ENCODE data around the gene ZMPSTE24. TPM values are rescaled to one million over a fixed set of nuclear protein-coding genes. Genes with fewer than 3 reads are reported as not detected.

The ZMPSTE24 gene
- total RNA-seq, 1 donor from 2014 or later: 29.0 TPM

DNA sequence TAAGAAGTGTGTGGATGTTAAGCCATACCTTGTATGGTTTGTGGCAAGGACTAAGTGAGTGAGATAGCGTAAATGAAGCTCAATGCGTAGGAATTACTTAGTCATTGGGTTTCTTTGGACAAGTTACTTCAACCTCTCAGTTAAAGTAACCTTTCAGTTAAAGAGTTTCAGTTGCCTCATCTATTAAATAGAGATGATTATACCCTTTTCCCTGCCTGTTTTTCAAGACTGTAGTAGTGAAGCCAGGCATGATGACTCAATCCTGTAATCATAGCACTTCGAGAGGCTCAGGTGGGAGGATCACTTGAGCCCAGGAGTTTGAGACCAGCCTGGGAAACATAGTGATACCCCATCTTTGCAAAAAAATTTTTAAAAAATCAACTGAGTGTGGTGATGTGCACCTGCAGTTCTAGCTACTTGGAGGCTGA lies 6.3 kb downstream of the ZMPSTE24 start:
- Mint-ChIP-seq H3K9me3 (no peaks in the 10 kb centered on the region), H3K4me1 (peaks cover 9% of the 10 kb centered on the region), H3K27me3 (ENCODE audit: low read depth) (no peaks in the 10 kb centered on the region), H3K36me3 (peaks cover 25% of the 10 kb centered on the region), H3K4me3 (no peak overlapping the region), H3K27ac (no peak overlapping the region)
- DNase-seq (ENCODE audit: low spot score in 2 of 2, unreplicated experiment in 2 of 2): no peak
- TF ChIP-seq, protein P1, sequence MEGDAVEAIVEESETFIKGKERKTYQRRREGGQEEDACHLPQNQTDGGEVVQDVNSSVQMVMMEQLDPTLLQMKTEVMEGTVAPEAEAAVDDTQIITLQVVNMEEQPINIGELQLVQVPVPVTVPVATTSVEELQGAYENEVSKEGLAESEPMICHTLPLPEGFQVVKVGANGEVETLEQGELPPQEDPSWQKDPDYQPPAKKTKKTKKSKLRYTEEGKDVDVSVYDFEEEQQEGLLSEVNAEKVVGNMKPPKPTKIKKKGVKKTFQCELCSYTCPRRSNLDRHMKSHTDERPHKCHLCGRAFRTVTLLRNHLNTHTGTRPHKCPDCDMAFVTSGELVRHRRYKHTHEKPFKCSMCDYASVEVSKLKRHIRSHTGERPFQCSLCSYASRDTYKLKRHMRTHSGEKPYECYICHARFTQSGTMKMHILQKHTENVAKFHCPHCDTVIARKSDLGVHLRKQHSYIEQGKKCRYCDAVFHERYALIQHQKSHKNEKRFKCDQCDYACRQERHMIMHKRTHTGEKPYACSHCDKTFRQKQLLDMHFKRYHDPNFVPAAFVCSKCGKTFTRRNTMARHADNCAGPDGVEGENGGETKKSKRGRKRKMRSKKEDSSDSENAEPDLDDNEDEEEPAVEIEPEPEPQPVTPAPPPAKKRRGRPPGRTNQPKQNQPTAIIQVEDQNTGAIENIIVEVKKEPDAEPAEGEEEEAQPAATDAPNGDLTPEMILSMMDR (IDR thresholded peaks at IDR 0.05; ENCODE audit: unreplicated experiment): no peak

DNA sequence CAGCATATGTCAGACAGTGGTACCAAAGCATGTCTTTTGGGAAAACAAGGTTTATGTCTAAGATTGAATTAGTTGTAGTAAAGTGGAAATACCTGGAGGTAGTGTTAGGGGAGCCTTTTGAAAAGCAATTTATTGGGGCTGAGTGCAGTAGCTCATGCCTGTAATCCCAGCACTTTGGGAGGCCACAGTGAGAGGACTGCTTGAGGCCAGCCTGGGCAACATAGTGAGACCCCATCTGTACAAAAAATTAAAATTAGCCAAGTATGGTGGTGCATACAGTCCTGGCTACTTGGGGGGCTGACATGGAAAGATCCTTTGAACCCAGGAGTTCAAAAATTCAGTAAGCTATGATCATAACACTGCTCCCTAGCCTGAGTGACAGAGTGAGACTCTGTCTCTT lies 7.3 kb downstream of the ZMPSTE24 start:
- peaks cover 5% of the 10 kb centered on the region for H3K4me1 Mint-ChIP-seq
- TF ChIP-seq, protein P1 (IDR thresholded peaks at IDR 0.05; ENCODE audit: unreplicated experiment): no peak
- H3K27ac Mint-ChIP-seq: no peak overlapping the region
- DNase-seq (ENCODE audit: low spot score in 2 of 2, unreplicated experiment in 2 of 2): no peak
- H3K36me3 Mint-ChIP-seq: peaks cover 30% of the 10 kb centered on the region
- no peaks in the 10 kb centered on the region for H3K9me3 Mint-ChIP-seq
- no peaks in the 10 kb centered on the region for H3K27me3 Mint-ChIP-seq (ENCODE audit: low read depth)
- no peak overlapping the region for H3K4me3 Mint-ChIP-seq

DNA sequence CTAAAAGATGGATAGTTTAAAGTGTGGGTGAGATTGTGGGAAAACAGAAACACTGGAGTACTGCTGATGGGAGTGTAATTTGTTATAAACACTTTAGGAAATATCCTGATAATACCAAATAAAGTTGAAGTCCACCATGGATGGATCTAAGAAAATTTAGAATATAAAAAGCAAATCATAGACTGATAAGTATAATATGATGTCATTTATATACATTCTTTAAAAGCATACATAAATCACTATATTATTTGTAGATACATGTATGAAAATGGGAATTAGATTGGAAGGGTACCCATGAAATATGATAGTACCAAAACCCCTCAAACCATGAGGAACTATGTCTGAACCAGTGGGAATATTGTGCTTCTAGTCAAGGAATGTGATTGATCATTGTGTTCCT lies 7.9 kb downstream of the ZMPSTE24 start:
- H3K36me3 Mint-ChIP-seq: peaks cover 29% of the 10 kb centered on the region
- H3K9me3 Mint-ChIP-seq: no peaks in the 10 kb centered on the region
- H3K4me1 Mint-ChIP-seq: peaks cover 5% of the 10 kb centered on the region
- H3K27me3 Mint-ChIP-seq (ENCODE audit: low read depth): no peaks in the 10 kb centered on the region
- H3K4me3 Mint-ChIP-seq: no peak overlapping the region
- DNase-seq (ENCODE audit: low spot score in 2 of 2, unreplicated experiment in 2 of 2): no peak
- H3K27ac Mint-ChIP-seq: no peak overlapping the region
- TF ChIP-seq, protein P1 (IDR thresholded peaks at IDR 0.05; ENCODE audit: unreplicated experiment): no peak

DNA sequence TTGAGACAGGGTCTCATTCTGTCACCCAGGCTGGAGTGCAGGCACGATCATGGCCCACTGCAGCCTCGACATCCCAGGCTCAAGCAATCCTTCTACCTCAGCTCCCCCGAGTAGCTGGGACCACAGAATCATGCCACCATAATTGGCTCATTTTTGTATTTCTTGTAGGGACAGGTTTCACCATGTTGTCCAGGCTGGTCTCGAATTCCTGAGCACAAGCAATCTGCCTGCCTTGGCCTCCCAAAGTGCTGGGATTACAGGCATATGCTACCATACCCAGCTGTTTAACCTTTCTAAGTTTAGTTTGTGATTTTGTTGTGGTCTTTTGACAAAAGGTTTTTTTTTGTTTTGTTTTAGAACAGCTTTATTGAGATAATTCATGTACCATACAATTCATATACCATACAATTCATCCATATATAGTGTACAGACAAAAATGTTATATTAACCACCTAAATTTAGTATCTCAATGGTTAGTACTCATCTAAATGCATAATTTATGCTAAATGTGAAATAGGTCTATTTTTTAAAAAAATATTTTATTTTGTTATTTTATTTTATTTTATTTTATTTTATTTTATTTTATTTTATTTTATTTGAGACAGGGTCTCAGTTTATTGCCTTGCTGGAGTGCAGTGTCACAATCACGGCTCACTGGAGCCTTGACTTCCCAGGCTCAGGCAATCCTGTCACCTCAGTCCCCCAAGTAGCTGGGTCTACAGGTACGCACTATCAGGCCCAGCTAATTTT lies 8.9 kb downstream of the ZMPSTE24 start:
- H3K9me3 Mint-ChIP-seq: no peaks in the 10 kb centered on the region
- TF ChIP-seq, protein P1 (IDR thresholded peaks at IDR 0.05; ENCODE audit: unreplicated experiment): no peak
- H3K27me3 Mint-ChIP-seq (ENCODE audit: low read depth): no peaks in the 10 kb centered on the region
- peaks cover 5% of the 10 kb centered on the region for H3K4me1 Mint-ChIP-seq
- H3K4me3 Mint-ChIP-seq: no peak overlapping the region
- H3K36me3 Mint-ChIP-seq: peaks cover 32% of the 10 kb centered on the region
- DNase-seq (ENCODE audit: low spot score in 2 of 2, unreplicated experiment in 2 of 2): no peak
- no peak overlapping the region for H3K27ac Mint-ChIP-seq

DNA sequence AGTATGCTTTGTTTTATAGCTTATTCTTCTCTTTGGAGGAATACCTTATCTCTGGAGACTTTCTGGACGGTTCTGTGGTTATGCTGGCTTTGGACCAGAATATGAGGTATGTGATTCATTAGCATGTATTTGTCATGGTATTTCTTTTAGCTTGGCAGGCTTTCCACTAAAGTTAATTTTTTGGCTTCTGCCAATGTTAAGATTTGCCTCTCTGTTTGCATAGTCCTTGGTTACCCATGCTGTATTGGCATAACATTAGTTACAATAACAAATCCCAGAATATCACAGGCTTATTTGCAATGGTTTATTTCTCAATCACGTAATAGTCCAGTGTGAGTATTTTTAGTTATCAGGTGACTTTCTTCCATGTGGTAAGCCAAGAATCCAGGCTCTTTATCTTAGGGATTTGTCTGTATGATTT lies 9.7 kb downstream of the ZMPSTE24 start:
- peaks cover 35% of the 10 kb centered on the region for H3K36me3 Mint-ChIP-seq
- H3K4me3 Mint-ChIP-seq: no peak overlapping the region
- peaks cover 5% of the 10 kb centered on the region for H3K4me1 Mint-ChIP-seq
- H3K27ac Mint-ChIP-seq: no peak overlapping the region
- H3K27me3 Mint-ChIP-seq (ENCODE audit: low read depth): no peaks in the 10 kb centered on the region
- H3K9me3 Mint-ChIP-seq: no peaks in the 10 kb centered on the region
- DNase-seq (ENCODE audit: low spot score in 2 of 2, unreplicated experiment in 2 of 2): no peak
- TF ChIP-seq, protein P1 (IDR thresholded peaks at IDR 0.05; ENCODE audit: unreplicated experiment): no peak

Data from mesothelial cell of epicardium (in vitro differentiated cells).